ENCODE data around the gene FAM170B. TPM values are rescaled to one million over a fixed set of nuclear protein-coding genes. Genes with fewer than 3 reads are reported as not detected.

FAM170B gene
- total and polyA plus RNA-seq, 7 donors: 0.01 TPM; not detected in 6

DNA sequence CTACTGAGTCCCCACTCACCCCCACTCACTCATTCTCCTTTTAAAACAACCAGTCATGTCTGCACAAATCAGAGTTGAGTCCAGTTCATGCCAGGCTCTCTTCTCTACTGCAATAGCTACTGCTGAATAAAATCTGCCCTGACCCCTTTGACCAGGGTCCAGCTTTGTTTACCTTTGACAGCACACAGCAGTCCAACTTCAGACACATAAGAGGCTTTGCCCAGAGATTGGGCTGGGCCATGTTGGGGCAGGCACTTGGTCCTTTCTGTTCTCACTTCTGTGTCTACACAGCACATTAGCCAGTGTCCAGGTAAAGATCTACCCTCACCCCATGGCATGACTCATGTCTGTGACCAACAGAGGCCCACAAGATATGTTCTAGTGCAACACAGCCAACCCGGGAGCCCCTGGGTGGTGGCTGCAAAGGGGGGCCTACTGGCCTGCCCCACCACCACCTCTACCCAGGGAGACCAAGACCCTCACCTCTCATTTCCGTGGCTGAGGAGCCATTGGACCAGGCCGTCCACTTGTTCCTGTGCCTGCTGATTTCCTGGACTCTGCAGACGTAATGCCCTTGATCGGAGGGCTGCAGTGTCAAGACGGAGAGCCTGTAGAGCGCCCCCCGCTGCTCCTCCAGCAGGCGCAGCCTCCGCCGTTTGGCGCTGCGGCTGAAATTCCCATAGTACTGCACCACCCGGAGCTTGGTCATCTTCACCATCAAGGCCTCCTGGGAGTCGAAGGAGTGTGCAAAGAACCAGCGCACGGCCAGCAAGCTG is 26.5 kb downstream of the FAM170B start:
- H3K27me3 ChIP-seq (ENCODE audit: insufficient read depth in 3 of 3, low read length in 2 of 3): no peaks in the 10 kb centered on the region
- no peak overlapping the region for H3K27ac ChIP-seq
- TF ChIP-seq, protein P1, sequence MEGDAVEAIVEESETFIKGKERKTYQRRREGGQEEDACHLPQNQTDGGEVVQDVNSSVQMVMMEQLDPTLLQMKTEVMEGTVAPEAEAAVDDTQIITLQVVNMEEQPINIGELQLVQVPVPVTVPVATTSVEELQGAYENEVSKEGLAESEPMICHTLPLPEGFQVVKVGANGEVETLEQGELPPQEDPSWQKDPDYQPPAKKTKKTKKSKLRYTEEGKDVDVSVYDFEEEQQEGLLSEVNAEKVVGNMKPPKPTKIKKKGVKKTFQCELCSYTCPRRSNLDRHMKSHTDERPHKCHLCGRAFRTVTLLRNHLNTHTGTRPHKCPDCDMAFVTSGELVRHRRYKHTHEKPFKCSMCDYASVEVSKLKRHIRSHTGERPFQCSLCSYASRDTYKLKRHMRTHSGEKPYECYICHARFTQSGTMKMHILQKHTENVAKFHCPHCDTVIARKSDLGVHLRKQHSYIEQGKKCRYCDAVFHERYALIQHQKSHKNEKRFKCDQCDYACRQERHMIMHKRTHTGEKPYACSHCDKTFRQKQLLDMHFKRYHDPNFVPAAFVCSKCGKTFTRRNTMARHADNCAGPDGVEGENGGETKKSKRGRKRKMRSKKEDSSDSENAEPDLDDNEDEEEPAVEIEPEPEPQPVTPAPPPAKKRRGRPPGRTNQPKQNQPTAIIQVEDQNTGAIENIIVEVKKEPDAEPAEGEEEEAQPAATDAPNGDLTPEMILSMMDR (IDR thresholded peaks at IDR 0.05): no peak
- 94 to 98% (median 96%) methylated on average over 17 of the region's 17 CpGs for WGBS, 3 donors
- intact Hi-C loops (cut with DNase I): no loop called here
- H3K36me3 ChIP-seq (ENCODE audit: insufficient read depth in 1 of 2, low read depth in 1 of 2): no peaks in the 10 kb centered on the region
- no peaks in the 10 kb centered on the region for H3K9me3 ChIP-seq
- no peak overlapping the region for H3K4me3 ChIP-seq
- no peak for DNase-seq
- H3K4me1 ChIP-seq: peaks cover 15% of the 10 kb centered on the region
- no peak for ATAC-seq

DNA sequence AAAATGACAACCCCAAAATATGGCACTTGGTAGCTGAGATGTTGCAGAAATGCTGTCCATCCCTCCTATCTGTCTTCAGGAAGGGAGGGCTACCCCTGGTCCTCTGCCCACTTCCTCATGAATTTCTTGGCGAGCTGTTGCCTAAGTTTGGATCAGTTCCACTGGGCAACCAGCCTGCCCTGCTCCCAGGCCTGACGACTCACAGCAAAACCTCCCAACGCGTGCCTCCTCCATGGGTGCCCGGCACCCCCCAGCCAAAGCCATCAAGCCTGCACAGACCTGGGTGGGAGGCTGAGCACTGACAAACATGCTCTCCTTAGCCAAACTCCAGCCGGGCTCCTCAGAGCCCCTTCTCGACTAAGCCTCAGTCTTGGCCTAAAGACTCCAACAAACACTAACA is 27.4 kb downstream of the FAM170B start:
- no peaks in the 10 kb centered on the region for H3K9me3 ChIP-seq
- H3K4me3 ChIP-seq: no peak overlapping the region
- no peaks in the 10 kb centered on the region for H3K27me3 ChIP-seq (ENCODE audit: insufficient read depth in 3 of 3, low read length in 2 of 3)
- DNase-seq (peak in 1 of 2 donors; percentile 68), ATAC-seq (no peak)
- TF ChIP-seq, protein P1 (IDR thresholded peaks at IDR 0.05): no peak
- no peaks in the 10 kb centered on the region for H3K36me3 ChIP-seq (ENCODE audit: insufficient read depth in 1 of 2, low read depth in 1 of 2)
- H3K4me1 ChIP-seq: peaks cover 15% of the 10 kb centered on the region
- WGBS, 3 donors: 24 to 42% (median 28%) methylated on average over 7 of the region's 7 CpGs
- H3K27ac ChIP-seq: no peak overlapping the region
- intact Hi-C loops (cut with DNase I): no loop called here

- Histone ChIP-seq H3K27me3 (ENCODE audit: insufficient read depth in 3 of 3, low read length in 2 of 3) (no peaks in the 10 kb centered on the region), H3K27ac (no peak overlapping the region), H3K4me1 (peaks cover 12% of the 10 kb centered on the region), H3K4me3 (no peak overlapping the region), H3K36me3 (ENCODE audit: insufficient read depth in 1 of 2, low read depth in 1 of 2) (no peaks in the 10 kb centered on the region), H3K9me3 (no peaks in the 10 kb centered on the region)
- 85 to 90% (median 87%) methylated on average over 4 of the region's 4 CpGs for WGBS, 3 donors
- TF ChIP-seq, protein P1 (IDR thresholded peaks at IDR 0.05): no peak
- ATAC-seq (no peak), DNase-seq (no peak)
- intact Hi-C loops (cut with DNase I): no loop called here
Observed at GRCh38 chr10:49105076-49105475, 28.7 kb downstream of the FAM170B start.

DNA sequence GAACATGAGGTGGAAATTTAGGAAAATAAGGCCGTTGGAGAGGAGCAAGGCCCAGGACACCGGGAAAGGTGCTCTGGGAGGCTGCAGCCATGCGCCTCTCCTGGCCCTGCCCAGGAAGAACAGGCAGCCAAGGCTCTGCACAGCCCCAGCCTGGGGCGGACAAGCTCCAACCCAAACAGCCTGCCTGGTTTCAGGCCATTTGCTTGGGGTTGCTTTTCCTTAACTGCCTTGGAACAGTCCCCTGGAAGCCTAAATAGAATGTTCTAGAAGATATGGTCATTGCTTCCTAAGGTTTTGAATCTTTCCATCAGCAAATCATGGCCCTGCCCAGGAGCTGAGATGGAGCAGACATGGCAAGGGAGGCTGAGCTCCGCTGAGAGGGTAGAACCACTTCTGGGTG is 29.5 kb downstream of the FAM170B start:
- TF ChIP-seq, protein P1 (IDR thresholded peaks at IDR 0.05): no peak

GRCh38 chr10:49103761-49104160 is 30.1 kb downstream of the FAM170B start:
- ATAC-seq: no peak
- WGBS, 3 donors: 86 to 90% (median 89%) methylated on average over 4 of the region's 4 CpGs
- Histone ChIP-seq H3K27ac (no peak overlapping the region), H3K9me3 (no peaks in the 10 kb centered on the region), H3K27me3 (ENCODE audit: insufficient read depth in 3 of 3, low read length in 2 of 3) (no peaks in the 10 kb centered on the region), H3K36me3 (ENCODE audit: insufficient read depth in 1 of 2, low read depth in 1 of 2) (no peaks in the 10 kb centered on the region), H3K4me3 (no peak overlapping the region), H3K4me1 (peaks cover 9% of the 10 kb centered on the region)
- intact Hi-C loops (cut with DNase I): no loop called here
- no peak for DNase-seq
- TF ChIP-seq, protein P1 (IDR thresholded peaks at IDR 0.05): no peak

More for the DNA sequence above, 29.5 kb downstream of the FAM170B start:
- H3K9me3 ChIP-seq: no peaks in the 10 kb centered on the region
- WGBS, 3 donors: 71 to 87% (median 81%) methylated on average over 5 of the region's 5 CpGs
- no peak overlapping the region for H3K27ac ChIP-seq
- ATAC-seq (no peak), DNase-seq (no peak)
- no peaks in the 10 kb centered on the region for H3K36me3 ChIP-seq (ENCODE audit: insufficient read depth in 1 of 2, low read depth in 1 of 2)
- intact Hi-C loops (cut with DNase I): no loop called here
- H3K4me1 ChIP-seq: peaks cover 9% of the 10 kb centered on the region
- no peak overlapping the region for H3K4me3 ChIP-seq
- no peaks in the 10 kb centered on the region for H3K27me3 ChIP-seq (ENCODE audit: insufficient read depth in 3 of 3, low read length in 2 of 3)
